Osteocyte (in vitro differentiated cells): ENCODE measurements around the gene IPO5. TPM values are rescaled to one million over a fixed set of nuclear protein-coding genes. Genes with fewer than 3 reads are reported as not detected.

Source experiments
- DNase-seq: peaks from one replicate; pipeline ENCODE4 v3.0.0; 2021; ENCODE audit warnings: mixed read lengths; ENCODE audit not compliant: unreplicated experiment; ENCODE audit errors: extremely low spot score
- H3K27ac Mint-ChIP-seq: one replicate; pipeline ENCODE4 v1.8.0; 2021; ENCODE audit warnings: mild to moderate bottlenecking, mixed read lengths; ENCODE audit not compliant: unreplicated experiment
- H3K27me3 Mint-ChIP-seq: one replicate; pipeline ENCODE4 v1.8.0; 2021; ENCODE audit warnings: mixed read lengths; ENCODE audit not compliant: unreplicated experiment
- H3K36me3 Mint-ChIP-seq: one replicate; pipeline ENCODE4 v1.8.0; 2021; ENCODE audit warnings: mixed read lengths; ENCODE audit not compliant: unreplicated experiment
- H3K4me1 Mint-ChIP-seq: one replicate; pipeline ENCODE4 v1.8.0; 2021; ENCODE audit warnings: mixed read lengths; ENCODE audit not compliant: unreplicated experiment
- H3K4me3 Mint-ChIP-seq: one replicate; pipeline ENCODE4 v1.8.0; 2021; ENCODE audit warnings: mild to moderate bottlenecking, moderate library complexity, mixed read lengths; ENCODE audit not compliant: unreplicated experiment
- H3K9me3 Mint-ChIP-seq: one replicate; pipeline ENCODE4 v1.8.0; 2021; ENCODE audit warnings: mixed read lengths; ENCODE audit not compliant: unreplicated experiment
- CTCF ChIP-seq: fragments of 200-600 bp; sonication (generic); IDR thresholded peaks from 2 replicates; pipeline ENCODE4 v1.5.0; 2021; ENCODE audit warnings: antibody characterized with exemption, mild to moderate bottlenecking, moderate library complexity
- total RNA-seq: library from RNA; stranded (reverse); gene quantifications from 2 replicates; pipeline ENCODE4 v1.2.1, GENCODE V29; 2021

The IPO5 gene
- total RNA-seq, 1 donor from 2014 or later: 143 TPM

- H3K9me3 Mint-ChIP-seq: no peaks in the 10 kb centered on the region
- H3K27me3 Mint-ChIP-seq: no peaks in the 10 kb centered on the region
- peak overlapping the region; percentile 96 for H3K27ac Mint-ChIP-seq
- peaks cover 33% of the 10 kb centered on the region for H3K4me1 Mint-ChIP-seq
- H3K4me3 Mint-ChIP-seq: peak overlapping the region; percentile 86
- H3K36me3 Mint-ChIP-seq: no peaks in the 10 kb centered on the region
- no peak for DNase-seq
- TF ChIP-seq CTCF: no peak
Measured at GRCh38 chr13:97975280-97975847, 21.9 kb downstream of the IPO5 start.

GRCh38 chr13:97975848-97976609 is 22.6 kb downstream of the IPO5 start:
- Mint-ChIP-seq H3K27ac (peak overlapping the region; percentile 96), H3K4me1 (peaks cover 36% of the 10 kb centered on the region), H3K27me3 (no peaks in the 10 kb centered on the region), H3K9me3 (no peaks in the 10 kb centered on the region), H3K36me3 (no peaks in the 10 kb centered on the region), H3K4me3 (peak overlapping the region; percentile 86)
- peak; percentile 95 for DNase-seq
- no peak for TF ChIP-seq CTCF

- peak overlapping the region; percentile 93 for H3K4me3 Mint-ChIP-seq
- TF ChIP-seq CTCF: no peak
- peaks cover 44% of the 10 kb centered on the region for H3K4me1 Mint-ChIP-seq
- no peak for DNase-seq
- no peaks in the 10 kb centered on the region for H3K9me3 Mint-ChIP-seq
- H3K27me3 Mint-ChIP-seq: no peaks in the 10 kb centered on the region
- peak overlapping the region; percentile 94 for H3K27ac Mint-ChIP-seq
- no peaks in the 10 kb centered on the region for H3K36me3 Mint-ChIP-seq
Measured at GRCh38 chr13:97976610-97977521, 23.4 kb downstream of the IPO5 start.

- Mint-ChIP-seq H3K27me3 (no peaks in the 10 kb centered on the region), H3K4me1 (peaks cover 52% of the 10 kb centered on the region), H3K27ac (peak overlapping the region; percentile 94), H3K9me3 (no peaks in the 10 kb centered on the region), H3K4me3 (peak overlapping the region; percentile 93), H3K36me3 (peaks cover 3% of the 10 kb centered on the region)
- no peak for TF ChIP-seq CTCF
- no peak for DNase-seq
Measured at GRCh38 chr13:97977982-97978381, 24.5 kb downstream of the IPO5 start.

- Mint-ChIP-seq H3K4me1 (peaks cover 52% of the 10 kb centered on the region), H3K27ac (peak overlapping the region; percentile 94), H3K9me3 (no peaks in the 10 kb centered on the region), H3K36me3 (peaks cover 3% of the 10 kb centered on the region), H3K27me3 (no peaks in the 10 kb centered on the region), H3K4me3 (peak overlapping the region; percentile 93)
- no peak for TF ChIP-seq CTCF
- no peak for DNase-seq
Measured at GRCh38 chr13:97978651-97979050, 25.2 kb downstream of the IPO5 start.
